ENCODE measurements around the gene PCNX3. TPM values are rescaled to one million over a fixed set of nuclear protein-coding genes. Genes with fewer than 3 reads are reported as not detected.

Gene PCNX3
- total RNA-seq, 2 experiments from 2014 or later = 21.6 to 24.7 TPM

- no peaks in the 10 kb centered on the region for H3K36me3 Mint-ChIP-seq (ENCODE audit: low read depth)
- H3K4me3 Mint-ChIP-seq = no peak overlapping the region
- no peaks in the 10 kb centered on the region for H3K27me3 Mint-ChIP-seq (ENCODE audit: low read depth)
- H3K27ac Mint-ChIP-seq = no peak overlapping the region
- CTCF ChIA-PET = interaction anchor here (0.6 to 2.4 kb wide), 18 partner anchors 9 to 206 kb away, joined by 3 to 28 read pairs (median 5); partner anchors contain the start of gene EHBP1L1
- H3K4me1 Mint-ChIP-seq (ENCODE audit: low read depth) = peaks cover 16% of the 10 kb centered on the region
- H3K9me3 Mint-ChIP-seq = no peaks in the 10 kb centered on the region
- intact Hi-C loops (cut with micrococcal nuclease) = loop anchor here (1.0 kb wide), 1 partner anchor 52 kb away; no protein-coding TSS in a partner anchor
- DNase-seq = peak; percentile 55
Observed at GRCh38 chr11:65593518-65594414, 21.8 kb upstream of the PCNX3 start.

- Mint-ChIP-seq H3K27ac (no peak overlapping the region), H3K4me3 (no peak overlapping the region), H3K9me3 (no peaks in the 10 kb centered on the region), H3K36me3 (ENCODE audit: low read depth) (peaks cover 2% of the 10 kb centered on the region), H3K4me1 (ENCODE audit: low read depth) (peaks cover 10% of the 10 kb centered on the region), H3K27me3 (ENCODE audit: low read depth) (no peaks in the 10 kb centered on the region)
- DNase-seq = no peak
- intact Hi-C loops (cut with micrococcal nuclease) = no loop called here
- CTCF ChIA-PET = interaction anchor here (1.3 to 1.4 kb wide), 2 partner anchors 20 to 54 kb away, joined by 3 to 8 read pairs; no protein-coding TSS in a partner anchor
Observed at GRCh38 chr11:65595131-65595530, 20.4 kb upstream of the PCNX3 start.

DNA sequence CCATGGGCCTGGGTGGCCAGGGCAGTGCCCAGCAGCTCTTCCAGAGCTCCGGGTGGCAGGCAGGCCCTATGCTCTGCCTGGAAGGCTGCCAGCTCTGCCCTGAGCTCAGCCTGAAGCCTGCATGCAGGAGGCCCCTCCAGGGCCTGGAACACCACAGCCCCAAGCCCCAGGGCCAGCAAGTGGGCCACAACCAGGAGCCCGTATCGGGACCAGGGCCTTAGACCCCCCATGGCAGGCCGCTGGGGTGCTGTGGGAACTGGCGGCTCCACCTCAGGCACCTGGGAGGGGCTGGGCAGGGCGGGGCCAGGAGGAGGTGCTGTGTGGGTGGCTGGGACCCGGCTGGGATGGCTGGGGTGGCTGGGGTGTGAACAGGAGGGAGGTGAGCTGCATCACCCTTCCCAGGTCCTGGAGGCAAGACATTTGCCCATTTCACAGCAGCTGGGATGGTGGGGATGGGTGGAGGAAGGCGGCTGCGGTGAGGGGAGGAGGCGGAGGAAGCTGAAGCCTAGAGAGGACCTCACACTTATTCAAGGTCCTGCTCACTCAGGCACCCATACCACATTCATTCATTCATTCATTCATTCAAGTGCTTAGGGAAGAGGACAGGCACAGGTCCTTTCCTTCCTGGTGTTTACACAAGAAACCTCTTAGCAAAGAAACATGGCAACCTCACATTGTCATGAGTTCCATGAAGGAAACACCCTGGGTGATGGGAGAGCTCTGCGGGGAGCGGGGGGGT is 19.9 kb upstream of the PCNX3 start, which contains the start of gene KCNK7:
TSS of gene KCNK7 (minus strand) at position 258 of the 739 bp plus-strand sequence. CDS start at position 230, 28 bp downstream.
- Mint-ChIP-seq H3K27ac (no peak within 1 kb of the TSS), H3K9me3 (no peaks in the 10 kb centered on the region), H3K4me3 (no peak within 1 kb of the TSS), H3K27me3 (ENCODE audit: low read depth) (no peaks in the 10 kb centered on the region), H3K36me3 (ENCODE audit: low read depth) (peaks cover 2% of the 10 kb centered on the region), H3K4me1 (ENCODE audit: low read depth) (peaks cover 10% of the 10 kb centered on the region)
- intact Hi-C loops (cut with micrococcal nuclease) = no loop called here
- CTCF ChIA-PET = interaction anchor here (1.3 to 1.4 kb wide), 2 partner anchors 21 to 55 kb away, joined by 3 to 8 read pairs; no protein-coding TSS in a partner anchor
- no peak for DNase-seq

GRCh38 chr11:65596520-65596919 is 19.1 kb upstream of the PCNX3 start:
- CTCF ChIA-PET = interaction anchor here (1.3 kb wide), 1 partner anchor 56 kb away, joined by 8 read pairs; no protein-coding TSS in a partner anchor
- no peak for DNase-seq
- Mint-ChIP-seq H3K4me3 (no peak overlapping the region), H3K36me3 (ENCODE audit: low read depth) (peaks cover 2% of the 10 kb centered on the region), H3K4me1 (ENCODE audit: low read depth) (peaks cover 10% of the 10 kb centered on the region), H3K27me3 (ENCODE audit: low read depth) (no peaks in the 10 kb centered on the region), H3K27ac (no peak overlapping the region), H3K9me3 (no peaks in the 10 kb centered on the region)
- intact Hi-C loops (cut with micrococcal nuclease) = no loop called here

DNA sequence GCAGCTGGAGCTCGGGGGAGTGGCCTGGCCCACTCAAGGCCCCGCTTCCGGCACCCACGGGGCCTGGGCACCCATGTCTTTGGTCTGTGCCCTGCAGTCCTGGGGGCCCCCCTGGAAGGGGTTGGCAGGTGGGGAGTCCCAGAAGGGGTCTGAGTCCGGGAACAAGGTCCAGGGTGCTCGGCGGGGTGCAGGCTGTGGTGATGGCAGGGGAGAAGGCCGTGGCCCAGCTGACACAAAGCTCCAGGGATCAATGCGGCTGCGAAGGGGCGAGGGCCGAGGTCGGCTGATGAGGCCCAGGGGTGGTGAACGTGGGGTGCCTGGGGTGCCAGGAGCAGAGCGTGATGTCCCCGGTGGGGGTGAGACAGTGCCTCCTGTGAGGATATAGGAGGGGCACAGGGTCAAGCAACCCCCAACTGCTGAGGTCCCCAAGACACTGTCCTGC is 17.3 kb upstream of the PCNX3 start:
- H3K4me1 Mint-ChIP-seq (ENCODE audit: low read depth) = peaks cover 10% of the 10 kb centered on the region
- no peaks in the 10 kb centered on the region for H3K9me3 Mint-ChIP-seq
- H3K27ac Mint-ChIP-seq = no peak overlapping the region
- intact Hi-C loops (cut with micrococcal nuclease) = no loop called here
- H3K36me3 Mint-ChIP-seq (ENCODE audit: low read depth) = peaks cover 2% of the 10 kb centered on the region
- no peak for DNase-seq
- CTCF ChIA-PET = interaction anchor here (0.8 to 1.5 kb wide), 2 partner anchors 9 to 57 kb away, joined by 3 read pairs; no protein-coding TSS in a partner anchor
- no peak overlapping the region for H3K4me3 Mint-ChIP-seq
- no peaks in the 10 kb centered on the region for H3K27me3 Mint-ChIP-seq (ENCODE audit: low read depth)

DNA sequence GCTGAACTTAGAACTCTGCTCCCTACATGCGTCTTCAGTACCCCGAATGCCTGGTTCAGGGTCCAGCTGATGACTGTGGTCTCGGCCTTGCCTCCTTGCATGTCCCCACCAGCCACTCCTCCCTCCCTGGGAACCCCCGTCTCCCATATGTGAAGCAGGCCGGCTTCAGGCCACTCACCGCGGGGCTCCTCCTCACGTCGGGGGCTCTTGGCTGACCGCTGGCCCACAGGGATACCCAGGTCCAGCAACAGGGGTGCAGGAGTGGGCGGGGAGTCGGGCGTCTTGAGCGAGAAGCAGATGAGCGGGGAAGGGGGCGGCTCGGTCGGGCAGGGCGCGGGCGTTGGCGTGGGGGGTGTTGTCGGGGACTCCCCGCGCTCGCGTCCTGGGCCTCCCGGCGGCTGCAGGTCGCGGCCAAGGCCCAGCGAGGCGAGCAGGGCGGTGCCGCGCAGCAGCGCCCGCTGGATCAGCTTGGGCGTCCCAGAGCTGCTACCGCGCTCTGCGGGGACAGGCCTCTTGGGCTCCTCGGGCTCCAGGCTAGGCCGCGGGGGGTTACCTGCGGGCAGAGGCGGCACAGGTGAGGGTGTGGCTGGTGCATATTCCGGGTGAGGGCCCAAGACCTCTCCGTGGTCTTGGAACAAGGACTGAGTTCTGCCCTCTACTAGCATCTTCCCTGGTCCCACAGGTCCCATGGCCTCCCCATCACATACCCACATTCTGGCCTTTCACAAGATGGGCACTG is 16.2 kb upstream of the PCNX3 start:
- Mint-ChIP-seq H3K27ac (no peak overlapping the region), H3K9me3 (no peaks in the 10 kb centered on the region), H3K4me3 (no peak overlapping the region), H3K36me3 (ENCODE audit: low read depth) (peaks cover 2% of the 10 kb centered on the region), H3K27me3 (ENCODE audit: low read depth) (no peaks in the 10 kb centered on the region), H3K4me1 (ENCODE audit: low read depth) (peaks cover 10% of the 10 kb centered on the region)
- no peak for DNase-seq
- CTCF ChIA-PET = no interaction called here
- intact Hi-C loops (cut with micrococcal nuclease) = no loop called here

DNA sequence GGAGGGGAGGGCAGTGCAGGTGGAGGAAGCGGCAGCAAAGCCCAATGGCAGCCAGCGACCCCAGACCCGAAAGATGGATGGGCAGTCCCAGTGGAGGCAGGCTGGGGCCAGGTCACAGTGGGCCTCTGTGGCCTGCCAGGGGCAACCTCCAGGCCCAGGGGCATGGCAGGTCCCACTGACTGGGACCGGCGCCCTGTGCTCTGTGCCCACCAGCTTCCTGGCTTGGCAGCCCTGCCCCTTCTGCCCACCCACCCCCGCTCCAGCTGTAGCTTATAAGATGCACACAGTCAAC is 15.7 kb upstream of the PCNX3 start:
- intact Hi-C loops (cut with micrococcal nuclease) = no loop called here
- no peaks in the 10 kb centered on the region for H3K9me3 Mint-ChIP-seq
- H3K27me3 Mint-ChIP-seq (ENCODE audit: low read depth) = no peaks in the 10 kb centered on the region
- DNase-seq = no peak
- peaks cover 2% of the 10 kb centered on the region for H3K36me3 Mint-ChIP-seq (ENCODE audit: low read depth)
- H3K27ac Mint-ChIP-seq = no peak overlapping the region
- H3K4me3 Mint-ChIP-seq = no peak overlapping the region
- CTCF ChIA-PET = no interaction called here
- H3K4me1 Mint-ChIP-seq (ENCODE audit: low read depth) = peaks cover 9% of the 10 kb centered on the region

DNA sequence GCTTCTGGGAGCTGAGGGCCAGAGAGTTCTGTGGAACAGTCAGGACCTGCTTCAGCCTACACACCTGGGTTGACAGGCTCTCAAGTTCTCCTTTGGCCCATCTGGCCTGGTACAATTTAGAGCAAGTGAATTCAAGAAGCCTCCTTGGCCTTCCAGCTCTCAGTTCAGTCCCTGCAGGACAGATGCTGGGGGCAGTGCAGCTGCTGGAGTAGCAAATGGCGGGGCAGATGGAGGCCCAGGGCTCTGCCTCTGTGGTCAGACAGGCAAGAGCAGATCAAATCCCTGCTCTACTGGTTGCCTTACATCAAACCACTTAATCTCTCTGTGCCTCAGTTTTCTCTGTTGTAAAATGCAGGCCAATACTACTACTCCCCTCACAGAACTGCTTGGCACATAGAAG is 11.3 kb upstream of the PCNX3 start:
- Mint-ChIP-seq H3K4me1 (ENCODE audit: low read depth) (no peaks in the 10 kb centered on the region), H3K27me3 (ENCODE audit: low read depth) (no peaks in the 10 kb centered on the region), H3K36me3 (ENCODE audit: low read depth) (peaks cover 5% of the 10 kb centered on the region), H3K9me3 (no peaks in the 10 kb centered on the region), H3K4me3 (no peak overlapping the region), H3K27ac (no peak overlapping the region)
- no peak for DNase-seq
- intact Hi-C loops (cut with micrococcal nuclease) = no loop called here
- CTCF ChIA-PET = interaction anchor here (1.6 to 1.7 kb wide), 2 partner anchors 10 to 63 kb away, joined by 4 to 6 read pairs; no protein-coding TSS in a partner anchor

- intact Hi-C loops (cut with micrococcal nuclease) = no loop called here
- Mint-ChIP-seq H3K4me1 (ENCODE audit: low read depth) (peaks cover 23% of the 10 kb centered on the region), H3K9me3 (no peaks in the 10 kb centered on the region), H3K36me3 (ENCODE audit: low read depth) (peaks cover 9% of the 10 kb centered on the region), H3K27ac (no peak overlapping the region), H3K27me3 (ENCODE audit: low read depth) (no peaks in the 10 kb centered on the region), H3K4me3 (no peak overlapping the region)
- CTCF ChIA-PET = no interaction called here
- no peak for DNase-seq
Observed at GRCh38 chr11:65606876-65607613, 8.5 kb upstream of the PCNX3 start.

- Mint-ChIP-seq H3K27me3 (ENCODE audit: low read depth) (no peaks in the 10 kb centered on the region), H3K36me3 (ENCODE audit: low read depth) (peaks cover 13% of the 10 kb centered on the region), H3K27ac (no peak overlapping the region), H3K4me1 (ENCODE audit: low read depth) (peaks cover 31% of the 10 kb centered on the region), H3K4me3 (no peak overlapping the region), H3K9me3 (no peaks in the 10 kb centered on the region)
- intact Hi-C loops (cut with micrococcal nuclease) = no loop called here
- no peak for DNase-seq
- CTCF ChIA-PET = no interaction called here
Observed at GRCh38 chr11:65607614-65608426, 7.8 kb upstream of the PCNX3 start.

DNA sequence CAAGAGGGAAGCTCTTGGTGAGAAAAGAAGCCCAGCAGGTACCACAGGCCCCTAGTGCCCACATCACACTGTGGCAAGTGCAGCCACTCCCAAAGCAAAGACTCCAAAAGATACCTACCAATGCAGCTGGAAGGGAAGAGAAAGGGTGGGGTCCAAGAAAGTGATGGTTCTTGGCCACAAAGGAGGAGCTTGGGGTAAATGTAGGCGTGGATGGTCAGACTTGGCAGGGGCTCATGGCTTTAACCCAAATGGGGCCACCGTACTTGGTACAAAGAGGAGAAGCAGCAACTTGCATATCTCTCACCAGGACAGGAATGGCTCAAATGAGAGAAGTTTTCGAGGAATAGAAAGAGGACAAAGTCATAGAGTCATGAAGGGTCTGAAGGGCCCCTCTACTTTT is 6.3 kb upstream of the PCNX3 start:
- Mint-ChIP-seq H3K36me3 (ENCODE audit: low read depth) (peaks cover 13% of the 10 kb centered on the region), H3K4me1 (ENCODE audit: low read depth) (peaks cover 35% of the 10 kb centered on the region), H3K27ac (no peak overlapping the region), H3K4me3 (no peak overlapping the region), H3K27me3 (ENCODE audit: low read depth) (no peaks in the 10 kb centered on the region), H3K9me3 (no peaks in the 10 kb centered on the region)
- CTCF ChIA-PET = no interaction called here
- DNase-seq = no peak
- intact Hi-C loops (cut with micrococcal nuclease) = no loop called here

Data from activated naive CD4-positive, alpha-beta T cell treated with anti-CD3 and anti-CD28 coated beads for 36 hours (primary cell).